MM.1S (cell line): Measurements from ENCODE around the gene MOXD1.

Source experiments
- DNase-seq: peaks from one replicate; pipeline ENCODE4 v3.0.0-alpha.2; 2015
- H2AFZ ChIP-seq: fragments of 300-600 bp; sonication (generic); 2 replicates; pipeline ENCODE4 v1.6.0; 2016; ENCODE audit warnings: antibody characterized with exemption, low read length
- H3F3A ChIP-seq: fragments of 300-600 bp; sonication (generic); 2 replicates; pipeline ENCODE4 v1.6.1; 2016; ENCODE audit warnings: mild to moderate bottlenecking, antibody characterized with exemption, low read length, moderate library complexity, mixed read lengths; ENCODE audit not compliant: insufficient read depth
- H3K27ac ChIP-seq: fragments of 300-600 bp; sonication (generic); 2 replicates; pipeline ENCODE4 v1.5.1; 2016; ENCODE audit warnings: mild to moderate bottlenecking, low read length
- H3K27me3 ChIP-seq: fragments of 300-600 bp; sonication (generic); replicated peaks from 2 replicates; pipeline ENCODE4 v1.6.0; 2016; ENCODE audit warnings: low read length; ENCODE audit not compliant: insufficient read depth
- H3K36me3 ChIP-seq: fragments of 300-600 bp; sonication (generic); replicated peaks from 2 replicates; pipeline ENCODE4 v1.6.1; 2016; ENCODE audit warnings: mild to moderate bottlenecking, low read length, mixed read lengths; ENCODE audit not compliant: insufficient read depth
- H3K4me1 ChIP-seq: fragments of 300-600 bp; sonication (generic); 2 replicates; pipeline ENCODE4 v1.6.1; 2016; ENCODE audit warnings: low read length, mixed read lengths
- H3K4me2 ChIP-seq: fragments of 300-600 bp; sonication (generic); 2 replicates; pipeline ENCODE4 v1.6.0; 2016; ENCODE audit warnings: low read depth, low read length
- H3K4me3 ChIP-seq: fragments of 300-600 bp; sonication (generic); 2 replicates; pipeline ENCODE4 v1.5.1; 2016; ENCODE audit warnings: low read length, mixed read lengths
- H3K79me2 ChIP-seq: fragments of 300-600 bp; sonication (generic); 2 replicates; pipeline ENCODE4 v1.6.1; 2016; ENCODE audit warnings: mixed run types, low read length, mixed read lengths
- H3K9ac ChIP-seq: fragments of 300-600 bp; sonication (generic); 2 replicates; pipeline ENCODE4 v1.6.1; 2016; ENCODE audit warnings: low read length, mixed read lengths
- H3K9me2 ChIP-seq: fragments of 300-600 bp; sonication (generic); replicated peaks from 2 replicates; pipeline ENCODE4 v1.6.1; 2016; ENCODE audit warnings: mild to moderate bottlenecking, low read length, mixed read lengths; ENCODE audit not compliant: insufficient read depth
- H3K9me3 ChIP-seq: fragments of 300-600 bp; sonication (generic); replicated peaks from 2 replicates; pipeline ENCODE4 v1.6.1; 2016; ENCODE audit warnings: mild to moderate bottlenecking, low read length, mixed read lengths; ENCODE audit not compliant: insufficient read depth
- H4K20me1 ChIP-seq: fragments of 300-600 bp; sonication (generic); 2 replicates; pipeline ENCODE4 v1.6.1; 2016; ENCODE audit warnings: mild to moderate bottlenecking, low read length, moderate library complexity, mixed read lengths; ENCODE audit not compliant: insufficient read depth
- EZH2 ChIP-seq: fragments of 300-600 bp; sonication (generic); optimal IDR thresholded peaks from 2 replicates; pipeline ENCODE3; 2017; ENCODE audit warnings: low read depth, mild to moderate bottlenecking, antibody characterized with exemption, low read length, mixed read lengths
- EZH2phosphoT487 ChIP-seq: fragments of 300-600 bp; sonication (generic); IDR thresholded peaks from 2 replicates; pipeline ENCODE4 v1.6.1; 2018; ENCODE audit warnings: antibody characterized with exemption, low read length
- TF ChIP-seq, protein P1 (sequence below): fragments of 300-600 bp; sonication (generic); IDR thresholded peaks from 2 replicates; pipeline ENCODE4 v1.5.1; 2016; ENCODE audit warnings: antibody characterized with exemption, low read length, mixed read lengths

Gene MOXD1

DNA sequence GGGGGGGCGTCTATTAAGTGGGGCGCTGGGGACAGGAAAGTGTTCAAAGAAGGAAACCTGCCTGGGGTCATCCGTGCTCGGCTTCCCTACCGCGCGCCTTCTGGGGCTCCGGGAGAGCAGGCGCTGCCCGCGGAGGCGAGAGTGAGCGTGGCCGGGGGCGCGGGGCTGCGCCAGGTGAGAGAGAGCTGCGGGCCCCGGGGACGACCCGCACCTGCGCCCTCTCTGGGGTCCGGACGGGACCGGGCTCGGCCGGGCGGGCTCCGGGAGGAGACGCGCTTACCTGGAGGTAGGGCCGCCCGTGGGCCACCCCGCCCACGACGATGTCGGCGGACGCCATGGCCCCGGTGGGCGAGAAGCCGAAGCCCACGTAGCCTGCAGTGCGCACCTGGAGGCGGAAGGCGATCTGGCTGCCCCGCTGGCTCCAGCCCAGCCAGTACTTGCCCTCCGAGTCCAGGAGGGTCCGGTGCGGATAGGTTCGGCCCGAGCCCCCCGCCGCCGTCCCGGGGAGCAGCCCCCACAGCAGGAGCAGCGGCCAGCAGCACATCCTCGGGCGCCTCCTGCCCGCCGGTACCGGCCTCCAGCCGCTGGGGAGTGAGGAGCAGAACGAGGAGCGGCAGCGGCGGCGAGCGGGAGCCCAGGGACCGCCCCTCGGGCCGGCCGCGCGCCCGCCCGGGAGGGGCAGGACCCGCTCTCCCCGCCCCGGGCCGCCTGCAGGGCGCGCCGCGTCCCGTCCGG, at the start of gene MOXD1:
MOXD1 (minus strand) TSS at position 593 of the 735 bp plus-strand sequence; CDS start at position 544, 49 bp downstream.
- TF ChIP-seq EZH2phosphoT487, result no peak
- DNase-seq, result peak; percentile 43
- Histone ChIP-seq H3K9ac (peak within 1 kb of the TSS; percentile 57), H3K9me3 (no peaks in the 10 kb centered on the region), H3K27ac (no peak within 1 kb of the TSS), H3K4me2 (peak within 1 kb of the TSS; percentile 85), H3K36me3 (no peaks in the 10 kb centered on the region), H3K79me2 (no peaks in the 10 kb centered on the region), H2AFZ (peak within 1 kb of the TSS; percentile 94), H3K4me3 (peak within 1 kb of the TSS; percentile 88), H3K4me1 (peaks cover 27% of the 10 kb centered on the region), H3F3A (peaks cover 3% of the 10 kb centered on the region; the same call in 1 of the 2 replicates), H4K20me1 (no peaks in the 10 kb centered on the region), H3K27me3 (no peaks in the 10 kb centered on the region), H3K9me2 (no peaks in the 10 kb centered on the region)

DNA sequence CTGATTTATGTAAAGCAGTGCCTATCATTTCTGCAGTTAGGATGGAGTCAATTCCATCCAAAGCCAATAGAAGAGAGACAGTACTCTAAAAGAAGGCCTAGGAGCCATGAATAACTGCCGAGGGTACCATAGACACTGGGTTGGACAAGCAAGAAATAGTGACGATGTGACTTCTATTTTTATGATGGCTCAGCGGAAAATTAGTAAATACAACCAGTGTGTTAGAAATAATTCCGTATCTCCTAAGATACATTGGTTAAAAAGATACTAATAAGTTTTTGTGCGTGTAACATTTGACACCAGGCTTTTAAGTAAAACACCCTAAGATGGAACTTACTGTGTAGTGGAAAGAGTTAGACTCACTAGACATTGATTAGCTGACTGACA, 45.6 kb upstream of the MOXD1 start:
- Histone ChIP-seq H3K27ac (no peak overlapping the region), H3K9me2 (no peaks in the 10 kb centered on the region), H3K27me3 (no peaks in the 10 kb centered on the region), H3F3A (no peaks in the 10 kb centered on the region), H3K9me3 (no peaks in the 10 kb centered on the region), H4K20me1 (no peaks in the 10 kb centered on the region), H3K4me2 (no peak overlapping the region), H3K9ac (no peak overlapping the region), H3K4me1 (no peaks in the 10 kb centered on the region), H2AFZ (no peak overlapping the region), H3K79me2 (no peaks in the 10 kb centered on the region), H3K4me3 (no peak overlapping the region), H3K36me3 (no peaks in the 10 kb centered on the region)
- no peak for TF ChIP-seq EZH2phosphoT487
- TF ChIP-seq EZH2, result no peak
- TF ChIP-seq, protein P1, sequence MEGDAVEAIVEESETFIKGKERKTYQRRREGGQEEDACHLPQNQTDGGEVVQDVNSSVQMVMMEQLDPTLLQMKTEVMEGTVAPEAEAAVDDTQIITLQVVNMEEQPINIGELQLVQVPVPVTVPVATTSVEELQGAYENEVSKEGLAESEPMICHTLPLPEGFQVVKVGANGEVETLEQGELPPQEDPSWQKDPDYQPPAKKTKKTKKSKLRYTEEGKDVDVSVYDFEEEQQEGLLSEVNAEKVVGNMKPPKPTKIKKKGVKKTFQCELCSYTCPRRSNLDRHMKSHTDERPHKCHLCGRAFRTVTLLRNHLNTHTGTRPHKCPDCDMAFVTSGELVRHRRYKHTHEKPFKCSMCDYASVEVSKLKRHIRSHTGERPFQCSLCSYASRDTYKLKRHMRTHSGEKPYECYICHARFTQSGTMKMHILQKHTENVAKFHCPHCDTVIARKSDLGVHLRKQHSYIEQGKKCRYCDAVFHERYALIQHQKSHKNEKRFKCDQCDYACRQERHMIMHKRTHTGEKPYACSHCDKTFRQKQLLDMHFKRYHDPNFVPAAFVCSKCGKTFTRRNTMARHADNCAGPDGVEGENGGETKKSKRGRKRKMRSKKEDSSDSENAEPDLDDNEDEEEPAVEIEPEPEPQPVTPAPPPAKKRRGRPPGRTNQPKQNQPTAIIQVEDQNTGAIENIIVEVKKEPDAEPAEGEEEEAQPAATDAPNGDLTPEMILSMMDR, result no peak
- DNase-seq, result no peak

DNA sequence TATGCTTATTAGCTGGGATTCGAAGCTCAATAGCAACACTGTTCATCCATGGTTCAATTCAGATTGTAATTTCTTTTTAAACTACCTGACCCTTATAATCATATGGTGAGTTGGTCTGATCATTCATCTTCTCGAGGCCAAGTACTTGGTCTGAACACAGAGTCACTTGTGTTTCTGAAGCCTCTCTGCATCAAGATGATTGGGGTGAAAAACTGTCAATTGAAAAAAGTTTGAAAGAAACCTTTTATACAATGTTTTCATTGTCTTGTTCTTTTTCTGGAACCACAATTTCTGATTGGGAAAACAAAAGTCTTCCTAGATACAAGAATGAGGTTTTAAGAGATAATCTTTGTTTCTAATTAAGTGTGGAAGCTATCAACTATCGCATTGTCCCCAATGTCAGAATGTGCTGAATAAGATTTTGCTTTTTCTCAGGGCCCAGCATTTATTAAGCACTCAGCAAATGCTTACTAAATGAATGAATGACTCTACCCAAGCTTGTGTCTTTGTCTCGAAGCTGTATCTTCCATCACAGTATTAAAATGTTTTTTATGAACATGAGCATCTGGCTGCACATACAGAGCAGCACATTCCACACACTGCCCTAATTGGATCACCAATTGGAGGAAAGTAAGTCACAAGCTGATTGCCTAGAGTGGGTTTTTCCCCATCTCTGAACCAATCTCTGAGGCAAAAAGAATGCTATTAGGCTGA, 45.0 kb upstream of the MOXD1 start:
- Histone ChIP-seq H3K9ac (no peak overlapping the region), H3K9me3 (no peaks in the 10 kb centered on the region), H3K4me2 (no peak overlapping the region), H3F3A (no peaks in the 10 kb centered on the region), H3K9me2 (no peaks in the 10 kb centered on the region), H3K27me3 (no peaks in the 10 kb centered on the region), H4K20me1 (no peaks in the 10 kb centered on the region), H3K4me1 (no peaks in the 10 kb centered on the region), H3K27ac (no peak overlapping the region), H3K36me3 (no peaks in the 10 kb centered on the region), H2AFZ (no peak overlapping the region), H3K4me3 (no peak overlapping the region), H3K79me2 (no peaks in the 10 kb centered on the region)
- TF ChIP-seq EZH2phosphoT487 (no peak), EZH2 (no peak)
- TF ChIP-seq, protein P1, result no peak
- no peak for DNase-seq
